Measurements from ENCODE around the gene UNK. TPM values are rescaled to one million over a fixed set of nuclear protein-coding genes. Genes with fewer than 3 reads are reported as not detected.

Gene UNK
- total and polyA plus RNA-seq, 2 of the 13 experiments (the other 11 are each of a cell fraction or from before 2014, with no cell fraction given): 31.6 to 33.0 TPM

GRCh38 chr17:75826561-75827307 is 42.1 kb downstream of the UNK start (continued):
- TF ChIP-seq, protein P1, sequence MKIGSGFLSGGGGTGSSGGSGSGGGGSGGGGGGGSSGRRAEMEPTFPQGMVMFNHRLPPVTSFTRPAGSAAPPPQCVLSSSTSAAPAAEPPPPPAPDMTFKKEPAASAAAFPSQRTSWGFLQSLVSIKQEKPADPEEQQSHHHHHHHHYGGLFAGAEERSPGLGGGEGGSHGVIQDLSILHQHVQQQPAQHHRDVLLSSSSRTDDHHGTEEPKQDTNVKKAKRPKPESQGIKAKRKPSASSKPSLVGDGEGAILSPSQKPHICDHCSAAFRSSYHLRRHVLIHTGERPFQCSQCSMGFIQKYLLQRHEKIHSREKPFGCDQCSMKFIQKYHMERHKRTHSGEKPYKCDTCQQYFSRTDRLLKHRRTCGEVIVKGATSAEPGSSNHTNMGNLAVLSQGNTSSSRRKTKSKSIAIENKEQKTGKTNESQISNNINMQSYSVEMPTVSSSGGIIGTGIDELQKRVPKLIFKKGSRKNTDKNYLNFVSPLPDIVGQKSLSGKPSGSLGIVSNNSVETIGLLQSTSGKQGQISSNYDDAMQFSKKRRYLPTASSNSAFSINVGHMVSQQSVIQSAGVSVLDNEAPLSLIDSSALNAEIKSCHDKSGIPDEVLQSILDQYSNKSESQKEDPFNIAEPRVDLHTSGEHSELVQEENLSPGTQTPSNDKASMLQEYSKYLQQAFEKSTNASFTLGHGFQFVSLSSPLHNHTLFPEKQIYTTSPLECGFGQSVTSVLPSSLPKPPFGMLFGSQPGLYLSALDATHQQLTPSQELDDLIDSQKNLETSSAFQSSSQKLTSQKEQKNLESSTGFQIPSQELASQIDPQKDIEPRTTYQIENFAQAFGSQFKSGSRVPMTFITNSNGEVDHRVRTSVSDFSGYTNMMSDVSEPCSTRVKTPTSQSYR (CRISPR knock-in tag; IDR thresholded peaks at IDR 0.05; ENCODE audit: borderline replicate concordance): 0 out of 2 replicates have a peak, but pooled peaks have one; percentile 7
- TF ChIP-seq RORA (CRISPR knock-in tag; IDR thresholded peaks at IDR 0.05): no peak
- TF ChIP-seq, protein P2, sequence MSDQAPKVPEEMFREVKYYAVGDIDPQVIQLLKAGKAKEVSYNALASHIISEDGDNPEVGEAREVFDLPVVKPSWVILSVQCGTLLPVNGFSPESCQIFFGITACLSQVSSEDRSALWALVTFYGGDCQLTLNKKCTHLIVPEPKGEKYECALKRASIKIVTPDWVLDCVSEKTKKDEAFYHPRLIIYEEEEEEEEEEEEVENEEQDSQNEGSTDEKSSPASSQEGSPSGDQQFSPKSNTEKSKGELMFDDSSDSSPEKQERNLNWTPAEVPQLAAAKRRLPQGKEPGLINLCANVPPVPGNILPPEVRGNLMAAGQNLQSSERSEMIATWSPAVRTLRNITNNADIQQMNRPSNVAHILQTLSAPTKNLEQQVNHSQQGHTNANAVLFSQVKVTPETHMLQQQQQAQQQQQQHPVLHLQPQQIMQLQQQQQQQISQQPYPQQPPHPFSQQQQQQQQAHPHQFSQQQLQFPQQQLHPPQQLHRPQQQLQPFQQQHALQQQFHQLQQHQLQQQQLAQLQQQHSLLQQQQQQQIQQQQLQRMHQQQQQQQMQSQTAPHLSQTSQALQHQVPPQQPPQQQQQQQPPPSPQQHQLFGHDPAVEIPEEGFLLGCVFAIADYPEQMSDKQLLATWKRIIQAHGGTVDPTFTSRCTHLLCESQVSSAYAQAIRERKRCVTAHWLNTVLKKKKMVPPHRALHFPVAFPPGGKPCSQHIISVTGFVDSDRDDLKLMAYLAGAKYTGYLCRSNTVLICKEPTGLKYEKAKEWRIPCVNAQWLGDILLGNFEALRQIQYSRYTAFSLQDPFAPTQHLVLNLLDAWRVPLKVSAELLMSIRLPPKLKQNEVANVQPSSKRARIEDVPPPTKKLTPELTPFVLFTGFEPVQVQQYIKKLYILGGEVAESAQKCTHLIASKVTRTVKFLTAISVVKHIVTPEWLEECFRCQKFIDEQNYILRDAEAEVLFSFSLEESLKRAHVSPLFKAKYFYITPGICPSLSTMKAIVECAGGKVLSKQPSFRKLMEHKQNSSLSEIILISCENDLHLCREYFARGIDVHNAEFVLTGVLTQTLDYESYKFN (CRISPR knock-in tag; conservative IDR thresholded peaks at IDR 0.05): peak; percentile 43; the same call in 1 of the 2 replicates
- no peak for TF ChIP-seq AKNA (CRISPR knock-in tag; IDR thresholded peaks at IDR 0.05; ENCODE audit: borderline replicate concordance)
- TF ChIP-seq, protein P3, sequence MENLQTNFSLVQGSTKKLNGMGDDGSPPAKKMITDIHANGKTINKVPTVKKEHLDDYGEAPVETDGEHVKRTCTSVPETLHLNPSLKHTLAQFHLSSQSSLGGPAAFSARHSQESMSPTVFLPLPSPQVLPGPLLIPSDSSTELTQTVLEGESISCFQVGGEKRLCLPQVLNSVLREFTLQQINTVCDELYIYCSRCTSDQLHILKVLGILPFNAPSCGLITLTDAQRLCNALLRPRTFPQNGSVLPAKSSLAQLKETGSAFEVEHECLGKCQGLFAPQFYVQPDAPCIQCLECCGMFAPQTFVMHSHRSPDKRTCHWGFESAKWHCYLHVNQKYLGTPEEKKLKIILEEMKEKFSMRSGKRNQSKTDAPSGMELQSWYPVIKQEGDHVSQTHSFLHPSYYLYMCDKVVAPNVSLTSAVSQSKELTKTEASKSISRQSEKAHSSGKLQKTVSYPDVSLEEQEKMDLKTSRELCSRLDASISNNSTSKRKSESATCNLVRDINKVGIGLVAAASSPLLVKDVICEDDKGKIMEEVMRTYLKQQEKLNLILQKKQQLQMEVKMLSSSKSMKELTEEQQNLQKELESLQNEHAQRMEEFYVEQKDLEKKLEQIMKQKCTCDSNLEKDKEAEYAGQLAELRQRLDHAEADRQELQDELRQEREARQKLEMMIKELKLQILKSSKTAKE (CRISPR knock-in tag; IDR thresholded peaks at IDR 0.05; ENCODE audit: borderline replicate concordance): no peak; the same call in 1 of the 2 replicates
- TF ChIP-seq SPEN (CRISPR knock-in tag; IDR thresholded peaks at IDR 0.05; ENCODE audit: low read depth): no peak
- TF ChIP-seq NR2F6 (IDR thresholded peaks at IDR 0.05): no peak
- no peak for TF ChIP-seq NR2F6 (CRISPR knock-in tag; IDR thresholded peaks at IDR 0.05)
- no peak for TF ChIP-seq TOE1 (CRISPR knock-in tag; IDR thresholded peaks at IDR 0.05)
- no peak for TF ChIP-seq ZFP37 (CRISPR knock-in tag; IDR thresholded peaks at IDR 0.05; ENCODE audit: borderline replicate concordance)
- TF ChIP-seq ZNF18 (CRISPR knock-in tag; IDR thresholded peaks at IDR 0.05; ENCODE audit: insufficient replicate concordance): no peak

Data from HepG2 (cell line).